A673 (cell line): Measurements from ENCODE around the gene CPB2. TPM values are rescaled to one million over a fixed set of nuclear protein-coding genes. Genes with fewer than 3 reads are reported as not detected.
A peak's percentile ranks its signal among the peaks of the same experiment; 100 is the strongest.

Experiments
- BruUV-seq: library from RNA; stranded (reverse); fragments of 400-500 nt; replicated peaks from 2 replicates; lab custom pipeline; 2021; lab: Mats Ljungman, UMichigan
- CTCF ChIA-PET: fragments of 300-600 bp; sonication (Branson Sonifier 250); formaldehyde crosslinking; loops from one replicate; lab custom pipeline; 2022; ENCODE audit warnings: antibody characterized with exemption; lab: Charles Lee
- POLR2A ChIA-PET: fragments of 300-600 bp; sonication (Branson Sonifier 250); formaldehyde crosslinking; loops from one replicate; lab custom pipeline; 2022; ENCODE audit warnings: antibody characterized with exemption; ENCODE audit not compliant: low non-redundant PET; lab: Charles Lee
- DNase-seq: peaks from one replicate; pipeline ENCODE4 v3.0.0-alpha.2; 2015; ENCODE audit warnings: low spot score
- H3K27ac ChIP-seq: fragments of 200-600 bp; sonication (generic); 2 replicates; pipeline ENCODE4 v1.5.1; 2016; ENCODE audit warnings: mixed run types, low read depth, mild to moderate bottlenecking, mixed read lengths, antibody characterized with exemption, low read length; ENCODE audit not compliant: poor library complexity, severe bottlenecking
- H3K27me3 ChIP-seq: fragments of 200-600 bp; sonication (generic); replicated peaks from 2 replicates; pipeline ENCODE4 v1.6.1; 2017; ENCODE audit warnings: mixed run types, low read depth, mild to moderate bottlenecking, mixed read lengths, antibody characterized with exemption, low read length; ENCODE audit not compliant: insufficient read depth, poor library complexity
- H3K36me3 ChIP-seq: fragments of 200-600 bp; sonication (generic); 2 replicates; pipeline ENCODE4 v1.6.1; 2016; ENCODE audit warnings: mixed run types, mild to moderate bottlenecking, mixed read lengths, antibody characterized with exemption, low read length; ENCODE audit not compliant: insufficient read depth, poor library complexity, severe bottlenecking
- H3K4me1 ChIP-seq: fragments of 200-600 bp; sonication (generic); 2 replicates; pipeline ENCODE4 v1.6.1; 2017; ENCODE audit warnings: mixed run types, mild to moderate bottlenecking, mixed read lengths, antibody characterized with exemption, low read length; ENCODE audit not compliant: insufficient read depth, poor library complexity, severe bottlenecking
- H3K4me3 ChIP-seq: fragments of 200-600 bp; sonication (generic); 2 replicates; pipeline ENCODE4 v1.5.1; 2016; ENCODE audit warnings: low read depth, mixed run types, mild to moderate bottlenecking, mixed read lengths, low read length; ENCODE audit not compliant: poor library complexity, severe bottlenecking
- H3K9me3 ChIP-seq: fragments of 200-600 bp; sonication (generic); 2 replicates; pipeline ENCODE4 v1.6.1; 2016; ENCODE audit warnings: mixed run types, low read depth, mild to moderate bottlenecking, mixed read lengths, antibody characterized with exemption, low read length; ENCODE audit not compliant: poor library complexity, severe bottlenecking
- CTCF ChIP-seq: fragments of 300-800, 200-600 bp; sonication (generic); conservative IDR thresholded peaks from 2 replicates; pipeline ENCODE4 v1.5.1; 2017; ENCODE audit warnings: low read depth, mild to moderate bottlenecking, antibody characterized with exemption, low read length, moderate library complexity, mixed read lengths
- EZH2 ChIP-seq: fragments of 200-600 bp; sonication (generic); IDR thresholded peaks from 2 replicates; pipeline ENCODE4 v1.6.1; 2017; ENCODE audit warnings: borderline replicate concordance, low read depth, mild to moderate bottlenecking, mixed read lengths, antibody characterized with exemption, low read length; ENCODE audit not compliant: poor library complexity, severe bottlenecking
- intact Hi-C: fragments of 100-400 bp; cut with micrococcal nuclease; formaldehyde crosslinking; loops from one replicate; pipeline ENCODE4 v1.10.0; 2022; ENCODE audit not compliant: unreplicated experiment
- total RNA-seq: library from RNA; stranded (reverse); gene quantifications from 2 replicates; pipeline ENCODE4 v1.2.3, GENCODE V29; 2021

CPB2 gene
- total RNA-seq, 1 experiment from 2014 or later, result 5.5 TPM

- TF ChIP-seq CTCF (no peak), EZH2 (no peak)
- intact Hi-C loops, result no loop called here
- Histone ChIP-seq H3K27me3 (no peaks in the 10 kb centered on the region), H3K4me1 (peaks cover 24% of the 10 kb centered on the region), H3K27ac (peak overlapping the region; percentile 66), H3K4me3 (no peak overlapping the region), H3K9me3 (peaks cover 4% of the 10 kb centered on the region), H3K36me3 (peaks cover 5% of the 10 kb centered on the region)
- no peak for DNase-seq
- BruUV-seq, result no TSS peak
- ChIA-PET CTCF (no interaction called here), POLR2A (interaction anchor here (0.8 kb wide), 1 partner anchor 47 kb away, joined by 3 read pairs; no protein-coding TSS in a partner anchor)
Observed at GRCh38 chr13:46062185-46062584, 42.6 kb downstream of the CPB2 start.

DNA sequence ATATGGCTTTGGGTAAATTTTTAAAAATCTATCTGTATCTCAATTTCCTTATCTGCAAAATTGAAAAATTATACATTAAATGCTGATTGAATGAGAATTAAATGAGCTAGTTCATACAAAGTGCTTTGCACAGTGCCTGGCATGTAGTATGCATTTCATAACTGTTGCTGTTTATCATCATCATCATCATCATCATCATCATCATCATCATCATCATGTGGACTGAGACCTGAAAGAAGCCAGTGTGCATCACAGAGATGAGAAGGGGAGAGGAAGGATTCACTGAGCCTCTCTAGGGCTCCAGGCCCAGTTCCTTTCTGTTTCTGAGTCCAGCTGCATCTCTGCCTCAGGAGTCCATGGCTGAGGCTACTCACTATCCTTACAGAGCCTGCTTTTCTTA is 45.4 kb downstream of the CPB2 start:
- H3K4me3 ChIP-seq, result no peak overlapping the region
- TF ChIP-seq EZH2 (no peak), CTCF (no peak)
- no peak for DNase-seq
- peaks cover 4% of the 10 kb centered on the region for H3K9me3 ChIP-seq
- peak overlapping the region; percentile 12 for H3K27ac ChIP-seq
- H3K36me3 ChIP-seq, result peaks cover 5% of the 10 kb centered on the region
- H3K27me3 ChIP-seq, result no peaks in the 10 kb centered on the region
- ChIA-PET CTCF (no interaction called here), POLR2A (no interaction called here)
- H3K4me1 ChIP-seq, result peaks cover 43% of the 10 kb centered on the region
- intact Hi-C loops, result no loop called here
- BruUV-seq, result no TSS peak

- intact Hi-C loops, result no loop called here
- H3K27me3 ChIP-seq, result no peaks in the 10 kb centered on the region
- peaks cover 5% of the 10 kb centered on the region for H3K36me3 ChIP-seq
- H3K4me1 ChIP-seq, result peaks cover 43% of the 10 kb centered on the region
- ChIA-PET CTCF (no interaction called here), POLR2A (interaction anchor here (0.6 kb wide), 1 partner anchor 68 kb away, joined by 3 read pairs; no protein-coding TSS in a partner anchor)
- BruUV-seq, result no TSS peak
- peak overlapping the region; percentile 63 for H3K27ac ChIP-seq
- DNase-seq, result no peak
- peaks cover 2% of the 10 kb centered on the region for H3K9me3 ChIP-seq
- TF ChIP-seq EZH2, result no peak
- TF ChIP-seq CTCF, result no peak
- no peak overlapping the region for H3K4me3 ChIP-seq
Observed at GRCh38 chr13:46058268-46058667, 46.6 kb downstream of the CPB2 start.
